ENCODE results near the gene ADAM12.

Gene ADAM12

DNA sequence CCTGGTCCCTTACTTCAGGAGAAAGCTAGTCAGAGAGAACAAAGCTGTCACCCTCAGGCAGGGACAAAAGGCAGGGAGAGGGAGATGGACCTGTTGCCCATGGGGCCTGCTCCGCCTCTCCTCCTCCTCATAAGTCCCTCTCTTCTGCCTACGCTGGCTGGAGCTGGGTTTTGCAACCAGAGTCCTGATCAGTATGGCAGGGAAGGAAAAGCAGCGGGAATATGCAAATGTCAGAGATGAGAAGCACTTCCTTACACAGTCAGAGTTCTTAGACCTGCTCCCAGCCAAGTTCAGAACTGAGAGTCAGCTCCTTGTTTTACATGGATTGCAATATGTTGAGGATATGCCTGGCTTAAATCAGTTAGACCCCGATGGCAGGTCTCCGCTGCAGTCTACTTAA, 231.1 kb downstream of the ADAM12 start:
- no peaks in the 10 kb centered on the region for H3K9me3 ChIP-seq (ENCODE audit: control insufficient read depth, insufficient read depth, low read length)

DNA sequence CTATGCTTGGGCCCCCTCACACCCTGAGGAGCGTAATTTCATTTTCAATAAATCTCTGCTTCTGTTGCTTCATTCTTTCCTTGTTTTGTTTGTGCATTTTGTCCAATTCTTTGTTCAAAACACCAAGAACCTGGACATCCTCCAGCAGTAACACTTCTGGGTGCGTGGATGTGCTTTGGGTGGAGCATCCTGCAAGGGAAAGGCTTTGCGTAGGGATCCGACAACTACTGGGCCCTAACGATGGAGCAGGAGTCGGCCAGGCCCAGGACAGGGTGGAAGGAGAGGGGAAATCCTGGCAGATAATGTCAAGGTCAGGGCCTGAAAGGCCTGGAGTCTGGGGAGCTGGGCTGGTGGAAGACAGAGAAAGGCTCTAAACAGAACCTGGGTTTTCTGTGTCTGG, 231.8 kb downstream of the ADAM12 start:
- no peaks in the 10 kb centered on the region for H3K36me3 ChIP-seq (ENCODE audit: control insufficient read depth, insufficient read depth, low read length)
- no peak overlapping the region for H3K4me3 ChIP-seq (ENCODE audit: low read depth, low read length)
- H3K27me3 ChIP-seq (ENCODE audit: control insufficient read depth, insufficient read depth, low read length) = no peaks in the 10 kb centered on the region
- H3K9me3 ChIP-seq (ENCODE audit: control insufficient read depth, insufficient read depth, low read length) = no peaks in the 10 kb centered on the region
- H3K4me1 ChIP-seq (ENCODE audit: control insufficient read depth, insufficient read depth, low read length) = peaks cover 40% of the 10 kb centered on the region
- no peak overlapping the region for H3K9ac ChIP-seq (ENCODE audit: low read depth, low read length)

More for the DNA sequence above, 231.1 kb downstream of the ADAM12 start:
- Histone ChIP-seq H3K4me1 (ENCODE audit: control insufficient read depth, insufficient read depth, low read length) (peaks cover 39% of the 10 kb centered on the region), H3K9ac (ENCODE audit: low read depth, low read length) (no peak overlapping the region), H3K36me3 (ENCODE audit: control insufficient read depth, insufficient read depth, low read length) (no peaks in the 10 kb centered on the region), H3K4me3 (ENCODE audit: low read depth, low read length) (no peak overlapping the region), H3K27me3 (ENCODE audit: control insufficient read depth, insufficient read depth, low read length) (no peaks in the 10 kb centered on the region)

DNA sequence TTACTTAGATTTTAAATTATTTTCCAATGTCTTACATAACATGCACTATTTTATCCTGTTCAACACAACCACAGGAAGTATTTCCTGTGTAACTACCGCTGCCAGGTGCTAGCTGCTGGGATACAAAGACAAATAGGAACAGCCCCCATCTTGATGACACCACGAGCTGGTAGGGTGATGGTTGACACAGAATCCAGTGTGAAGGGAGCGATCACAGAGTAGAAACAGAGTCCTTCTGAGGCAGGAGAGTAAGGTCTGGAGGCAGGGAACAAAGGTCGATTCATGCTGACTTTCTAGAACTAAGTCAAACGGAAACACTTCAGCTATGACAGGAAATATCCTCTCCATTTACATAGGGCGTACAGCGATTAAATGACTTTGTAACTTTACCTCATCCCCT, 232.3 kb downstream of the ADAM12 start:
- H3K4me3 ChIP-seq (ENCODE audit: low read depth, low read length) = no peak overlapping the region
- H3K9ac ChIP-seq (ENCODE audit: low read depth, low read length) = no peak overlapping the region
- peaks cover 40% of the 10 kb centered on the region for H3K4me1 ChIP-seq (ENCODE audit: control insufficient read depth, insufficient read depth, low read length)
- H3K36me3 ChIP-seq (ENCODE audit: control insufficient read depth, insufficient read depth, low read length) = no peaks in the 10 kb centered on the region
- H3K9me3 ChIP-seq (ENCODE audit: control insufficient read depth, insufficient read depth, low read length) = no peaks in the 10 kb centered on the region
- no peaks in the 10 kb centered on the region for H3K27me3 ChIP-seq (ENCODE audit: control insufficient read depth, insufficient read depth, low read length)

DNA sequence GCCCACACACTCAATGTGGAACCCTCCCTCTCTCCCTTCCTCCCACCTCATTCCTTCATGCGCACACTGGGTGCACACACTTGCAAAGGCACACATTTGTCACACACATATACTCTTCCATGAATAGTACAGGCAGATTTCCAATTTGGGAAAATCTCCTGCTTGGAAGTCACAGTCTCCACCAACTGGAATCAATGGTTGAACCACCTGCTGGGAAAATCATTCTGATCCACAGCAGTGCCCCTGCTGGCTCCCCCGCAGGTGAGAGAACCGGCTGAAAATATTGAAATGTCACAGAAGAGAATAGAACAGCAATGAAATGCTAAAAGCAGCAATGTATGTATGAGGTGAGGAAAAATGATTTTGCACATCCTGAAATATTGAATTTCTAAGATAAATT, 232.7 kb downstream of the ADAM12 start:
- Histone ChIP-seq H3K4me1 (ENCODE audit: control insufficient read depth, insufficient read depth, low read length) (peaks cover 40% of the 10 kb centered on the region), H3K9me3 (ENCODE audit: control insufficient read depth, insufficient read depth, low read length) (peaks cover 1% of the 10 kb centered on the region), H3K4me3 (ENCODE audit: low read depth, low read length) (no peak overlapping the region)

DNA sequence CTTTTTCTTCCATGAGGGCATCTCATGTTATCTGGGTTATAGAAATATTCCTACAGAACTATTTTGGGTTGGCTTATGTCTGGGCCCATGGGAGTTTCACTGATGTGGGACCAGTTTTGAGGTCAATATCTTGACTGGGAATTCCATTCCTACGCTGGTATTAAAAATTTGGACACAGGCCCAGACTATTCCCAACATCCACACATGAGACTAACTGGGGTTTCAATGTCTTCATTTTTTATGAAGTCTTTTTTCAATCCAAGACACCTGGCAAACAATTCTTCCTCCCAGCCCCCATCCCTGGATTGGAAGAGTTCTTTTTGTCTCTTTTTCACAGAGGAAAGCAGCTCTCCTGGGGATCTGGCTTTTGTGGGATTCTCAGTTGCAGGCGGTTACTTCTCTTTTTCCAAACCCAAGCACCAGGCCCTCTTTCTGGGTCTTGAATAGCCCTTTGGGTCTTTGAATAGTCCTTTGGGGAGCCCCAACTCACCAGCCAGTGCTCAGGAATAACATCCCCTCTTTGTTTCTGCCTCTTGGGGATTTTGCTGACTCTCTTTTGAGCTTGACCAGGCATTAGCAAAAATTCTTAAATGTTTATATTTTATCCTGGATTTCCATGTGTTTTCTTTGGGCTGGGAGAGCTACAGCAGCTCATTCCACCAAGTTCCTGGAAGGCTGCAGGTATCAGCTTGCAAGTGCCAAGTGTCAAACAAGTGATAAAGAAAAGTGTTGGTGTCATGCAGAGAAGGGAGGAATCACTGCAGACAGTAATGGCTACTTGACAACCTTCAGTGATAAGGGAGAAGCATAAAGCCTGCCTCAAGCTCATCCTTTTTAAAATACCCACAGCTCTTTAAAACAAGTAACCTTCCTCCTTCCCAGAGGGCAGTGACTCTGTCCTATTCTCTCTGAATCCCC, 234.3 kb downstream of the ADAM12 start:
- H3K4me1 ChIP-seq (ENCODE audit: control insufficient read depth, insufficient read depth, low read length) = peaks cover 40% of the 10 kb centered on the region
- no peak overlapping the region for H3K9ac ChIP-seq (ENCODE audit: low read depth, low read length)
- H3K4me3 ChIP-seq (ENCODE audit: low read depth, low read length) = no peak overlapping the region
- peaks cover 4% of the 10 kb centered on the region for H3K9me3 ChIP-seq (ENCODE audit: control insufficient read depth, insufficient read depth, low read length)
- no peaks in the 10 kb centered on the region for H3K27me3 ChIP-seq (ENCODE audit: control insufficient read depth, insufficient read depth, low read length)
- no peaks in the 10 kb centered on the region for H3K36me3 ChIP-seq (ENCODE audit: control insufficient read depth, insufficient read depth, low read length)

More for the DNA sequence above, 232.7 kb downstream of the ADAM12 start:
- no peaks in the 10 kb centered on the region for H3K27me3 ChIP-seq (ENCODE audit: control insufficient read depth, insufficient read depth, low read length)
- H3K36me3 ChIP-seq (ENCODE audit: control insufficient read depth, insufficient read depth, low read length) = no peaks in the 10 kb centered on the region
- H3K9ac ChIP-seq (ENCODE audit: low read depth, low read length) = no peak overlapping the region

DNA sequence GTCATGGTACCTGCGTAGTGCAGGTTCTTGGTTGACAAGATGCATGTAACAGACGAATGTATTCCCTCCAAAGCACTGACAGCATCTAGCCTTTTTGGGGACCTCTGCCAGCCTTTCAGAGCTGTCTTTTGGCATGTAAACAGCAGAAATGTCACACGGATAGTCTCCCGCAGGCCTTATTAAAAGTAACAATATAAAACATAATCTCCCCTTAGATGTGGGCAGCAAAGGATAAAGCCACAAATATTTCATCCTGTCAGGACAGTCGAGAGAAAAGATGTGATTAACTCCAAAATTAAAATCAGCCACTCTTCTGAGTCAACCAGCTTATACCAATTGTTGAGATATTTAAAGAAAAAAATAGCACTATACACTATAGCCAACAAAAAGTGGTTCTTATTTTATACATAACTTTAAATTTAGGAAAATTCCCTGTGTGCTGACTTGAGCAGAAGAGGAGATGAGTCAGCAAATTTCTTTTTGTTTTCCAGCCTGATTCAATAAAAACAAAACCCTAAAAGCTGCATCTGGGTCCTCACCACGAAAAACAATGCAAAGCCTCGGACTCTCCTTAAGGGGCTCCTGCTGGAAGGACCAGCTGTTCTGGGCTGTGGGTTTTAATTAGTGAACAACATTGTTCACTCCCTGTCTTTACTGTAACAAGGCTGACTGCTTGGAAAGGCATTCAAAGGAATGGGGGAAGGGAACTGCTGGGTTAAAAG, 240.2 kb downstream of the ADAM12 start:
- H3K4me1 ChIP-seq (ENCODE audit: control insufficient read depth, insufficient read depth, low read length) = peaks cover 6% of the 10 kb centered on the region
- H3K27me3 ChIP-seq (ENCODE audit: control insufficient read depth, insufficient read depth, low read length) = no peaks in the 10 kb centered on the region
- peaks cover 4% of the 10 kb centered on the region for H3K9me3 ChIP-seq (ENCODE audit: control insufficient read depth, insufficient read depth, low read length)
- H3K9ac ChIP-seq (ENCODE audit: low read depth, low read length) = no peak overlapping the region
- H3K4me3 ChIP-seq (ENCODE audit: low read depth, low read length) = no peak overlapping the region
- H3K36me3 ChIP-seq (ENCODE audit: control insufficient read depth, insufficient read depth, low read length) = no peaks in the 10 kb centered on the region

DNA sequence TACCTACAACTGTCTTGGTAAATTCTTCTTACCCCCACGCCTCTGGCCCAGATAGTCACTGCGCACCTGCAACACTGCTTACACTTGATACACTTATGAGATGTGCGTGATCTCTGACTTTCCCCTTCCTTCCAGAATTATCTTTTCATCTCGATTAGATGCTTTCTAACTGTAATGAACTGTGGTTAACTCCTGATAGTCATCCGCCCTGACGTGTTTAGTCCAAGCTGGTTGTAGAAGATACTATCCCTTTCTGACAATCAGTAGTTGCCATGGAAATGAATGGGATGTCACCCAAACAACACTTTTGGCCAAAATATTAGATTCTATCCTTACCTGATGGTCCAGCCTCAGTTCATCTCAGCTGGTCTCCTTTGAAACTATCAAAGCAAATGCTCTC, 241.5 kb downstream of the ADAM12 start:
- Histone ChIP-seq H3K27me3 (ENCODE audit: control insufficient read depth, insufficient read depth, low read length) (no peaks in the 10 kb centered on the region), H3K4me1 (ENCODE audit: control insufficient read depth, insufficient read depth, low read length) (peaks cover 2% of the 10 kb centered on the region), H3K4me3 (ENCODE audit: low read depth, low read length) (no peak overlapping the region), H3K9ac (ENCODE audit: low read depth, low read length) (no peak overlapping the region), H3K36me3 (ENCODE audit: control insufficient read depth, insufficient read depth, low read length) (no peaks in the 10 kb centered on the region), H3K9me3 (ENCODE audit: control insufficient read depth, insufficient read depth, low read length) (peaks cover 4% of the 10 kb centered on the region)

DNA sequence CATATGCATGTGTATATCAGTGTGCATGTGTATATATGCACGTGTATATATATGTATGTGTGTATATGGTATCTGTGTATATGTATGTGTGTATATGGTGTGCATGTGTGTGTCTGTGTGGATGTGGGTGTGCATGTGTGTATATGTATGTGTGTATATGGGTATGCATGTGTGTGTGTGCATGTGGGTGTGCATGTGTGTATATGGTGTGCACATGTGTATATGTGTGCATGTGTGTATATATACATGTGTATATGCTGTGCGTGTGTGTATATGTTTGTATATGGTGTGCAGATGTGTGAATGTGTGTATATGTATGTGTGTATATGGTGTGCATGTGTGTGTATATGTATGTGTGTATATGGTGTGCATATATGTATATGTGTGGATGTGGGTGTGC, 245.2 kb downstream of the ADAM12 start:
- H3K27me3 ChIP-seq (ENCODE audit: control insufficient read depth, insufficient read depth, low read length) = no peaks in the 10 kb centered on the region
- no peaks in the 10 kb centered on the region for H3K36me3 ChIP-seq (ENCODE audit: control insufficient read depth, insufficient read depth, low read length)
- no peak overlapping the region for H3K4me3 ChIP-seq (ENCODE audit: low read depth, low read length)
- H3K4me1 ChIP-seq (ENCODE audit: control insufficient read depth, insufficient read depth, low read length) = peaks cover 2% of the 10 kb centered on the region
- H3K9me3 ChIP-seq (ENCODE audit: control insufficient read depth, insufficient read depth, low read length) = no peaks in the 10 kb centered on the region
- H3K9ac ChIP-seq (ENCODE audit: low read depth, low read length) = no peak overlapping the region

DNA sequence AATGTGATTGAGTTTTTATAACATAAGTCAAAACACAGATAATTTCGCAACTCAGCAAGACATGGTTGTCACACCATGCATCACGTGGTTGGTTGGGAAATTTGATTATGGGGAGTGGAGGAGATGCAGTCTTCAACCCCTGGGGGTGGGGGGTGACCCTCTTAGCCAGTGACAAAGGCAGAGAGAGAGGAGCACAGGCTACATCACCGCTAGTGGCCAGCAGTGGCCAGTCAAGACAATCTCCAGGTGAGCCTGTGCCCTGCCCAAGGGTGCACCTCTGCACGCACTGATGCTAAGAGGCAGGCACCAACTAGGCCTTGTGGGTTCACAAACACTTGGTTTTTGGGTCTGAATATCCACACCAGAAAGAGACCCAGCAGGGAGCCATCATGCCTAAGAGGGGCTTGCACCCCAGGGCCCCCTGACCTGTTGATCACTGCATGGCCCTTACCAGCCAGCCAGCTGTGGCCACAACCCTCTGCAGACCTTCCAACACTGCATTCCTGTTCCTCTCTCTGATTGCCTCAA, 247.5 kb downstream of the ADAM12 start:
- Histone ChIP-seq H3K27me3 (ENCODE audit: control insufficient read depth, insufficient read depth, low read length) (no peaks in the 10 kb centered on the region), H3K36me3 (ENCODE audit: control insufficient read depth, insufficient read depth, low read length) (no peaks in the 10 kb centered on the region), H3K9me3 (ENCODE audit: control insufficient read depth, insufficient read depth, low read length) (no peaks in the 10 kb centered on the region), H3K4me3 (ENCODE audit: low read depth, low read length) (no peak overlapping the region), H3K9ac (ENCODE audit: low read depth, low read length) (no peak overlapping the region), H3K4me1 (ENCODE audit: control insufficient read depth, insufficient read depth, low read length) (peaks cover 3% of the 10 kb centered on the region)

DNA sequence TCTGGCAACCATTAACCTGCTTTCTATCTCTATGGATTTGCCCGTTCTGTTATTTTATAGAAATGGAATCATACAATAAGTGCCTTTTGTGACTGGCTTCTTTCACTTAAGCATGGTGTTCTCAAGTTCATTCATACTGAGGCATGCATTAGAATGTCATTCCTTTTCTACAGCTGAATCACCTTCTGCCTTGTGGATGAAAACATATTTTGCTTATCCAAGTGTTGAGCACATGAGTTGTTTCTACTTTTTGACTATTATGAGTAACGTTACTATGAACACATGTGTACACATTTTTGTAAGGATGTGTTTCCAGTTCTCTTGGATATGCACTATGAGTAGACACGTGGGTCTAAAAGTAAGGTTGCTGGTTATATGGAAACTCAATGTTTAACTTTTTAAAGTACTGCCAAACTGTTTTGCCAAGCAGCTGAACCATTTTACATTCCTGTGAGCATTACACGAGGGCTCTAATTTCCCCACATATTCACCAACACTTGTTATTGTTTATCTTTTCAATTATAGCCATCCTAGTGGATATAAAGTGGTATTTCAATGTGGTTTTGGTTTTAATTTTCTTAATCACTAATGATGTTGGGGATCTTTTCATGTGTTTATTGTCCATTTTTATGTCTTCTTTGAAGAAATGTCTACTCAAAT, 250.6 kb downstream of the ADAM12 start:
- no peaks in the 10 kb centered on the region for H3K36me3 ChIP-seq (ENCODE audit: control insufficient read depth, insufficient read depth, low read length)
- H3K9me3 ChIP-seq (ENCODE audit: control insufficient read depth, insufficient read depth, low read length) = no peaks in the 10 kb centered on the region
- no peak overlapping the region for H3K9ac ChIP-seq (ENCODE audit: low read depth, low read length)
- H3K27me3 ChIP-seq (ENCODE audit: control insufficient read depth, insufficient read depth, low read length) = no peaks in the 10 kb centered on the region
- H3K4me3 ChIP-seq (ENCODE audit: low read depth, low read length) = no peak overlapping the region
- peaks cover 9% of the 10 kb centered on the region for H3K4me1 ChIP-seq (ENCODE audit: control insufficient read depth, insufficient read depth, low read length)

DNA sequence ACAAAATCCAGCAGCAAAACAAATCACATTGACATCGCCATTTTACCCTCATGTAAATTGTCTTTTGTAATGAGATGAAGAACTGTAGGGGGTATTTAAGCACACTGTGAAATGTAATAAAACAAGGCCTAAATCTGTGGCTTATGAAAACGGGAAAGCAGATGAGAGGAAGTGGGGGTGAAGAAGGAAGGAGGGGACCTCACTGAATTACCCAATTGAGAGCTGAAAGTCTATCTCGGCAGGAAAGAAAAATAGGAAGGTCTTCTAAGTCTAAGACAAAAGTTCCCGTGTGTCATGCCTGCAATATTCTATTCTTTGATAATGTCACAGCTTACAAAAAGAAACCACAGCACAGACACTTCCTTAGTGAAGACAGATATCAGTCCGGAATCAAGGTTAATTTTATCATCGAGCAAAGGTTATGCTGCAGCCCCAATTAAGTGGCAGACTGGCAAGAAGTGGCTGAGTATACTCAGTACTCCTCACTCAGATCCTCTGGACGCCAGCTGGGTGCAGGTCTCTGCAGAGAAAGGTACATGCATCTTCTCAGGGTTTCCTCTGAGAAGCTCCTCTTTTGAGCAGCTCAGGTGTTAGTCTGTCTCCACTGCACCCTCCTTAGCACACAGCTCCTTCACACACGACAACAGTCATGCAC, 252.2 kb downstream of the ADAM12 start:
- no peak overlapping the region for H3K4me3 ChIP-seq (ENCODE audit: low read depth, low read length)
- H3K4me1 ChIP-seq (ENCODE audit: control insufficient read depth, insufficient read depth, low read length) = peaks cover 9% of the 10 kb centered on the region
- no peak overlapping the region for H3K9ac ChIP-seq (ENCODE audit: low read depth, low read length)
- H3K27me3 ChIP-seq (ENCODE audit: control insufficient read depth, insufficient read depth, low read length) = no peaks in the 10 kb centered on the region
- no peaks in the 10 kb centered on the region for H3K36me3 ChIP-seq (ENCODE audit: control insufficient read depth, insufficient read depth, low read length)
- H3K9me3 ChIP-seq (ENCODE audit: control insufficient read depth, insufficient read depth, low read length) = no peaks in the 10 kb centered on the region

Measured in iPS-15b (cell line).